HG02623 (cell line): ENCODE results near the gene BSDC1.

Experiments
- ATAC-seq: cut with Tn5 transposase; IDR thresholded peaks from one replicate; pipeline ENCODE4 v1.9.1; 2021; ENCODE audit warnings: moderate library complexity; ENCODE audit not compliant: unreplicated experiment

Gene BSDC1

DNA sequence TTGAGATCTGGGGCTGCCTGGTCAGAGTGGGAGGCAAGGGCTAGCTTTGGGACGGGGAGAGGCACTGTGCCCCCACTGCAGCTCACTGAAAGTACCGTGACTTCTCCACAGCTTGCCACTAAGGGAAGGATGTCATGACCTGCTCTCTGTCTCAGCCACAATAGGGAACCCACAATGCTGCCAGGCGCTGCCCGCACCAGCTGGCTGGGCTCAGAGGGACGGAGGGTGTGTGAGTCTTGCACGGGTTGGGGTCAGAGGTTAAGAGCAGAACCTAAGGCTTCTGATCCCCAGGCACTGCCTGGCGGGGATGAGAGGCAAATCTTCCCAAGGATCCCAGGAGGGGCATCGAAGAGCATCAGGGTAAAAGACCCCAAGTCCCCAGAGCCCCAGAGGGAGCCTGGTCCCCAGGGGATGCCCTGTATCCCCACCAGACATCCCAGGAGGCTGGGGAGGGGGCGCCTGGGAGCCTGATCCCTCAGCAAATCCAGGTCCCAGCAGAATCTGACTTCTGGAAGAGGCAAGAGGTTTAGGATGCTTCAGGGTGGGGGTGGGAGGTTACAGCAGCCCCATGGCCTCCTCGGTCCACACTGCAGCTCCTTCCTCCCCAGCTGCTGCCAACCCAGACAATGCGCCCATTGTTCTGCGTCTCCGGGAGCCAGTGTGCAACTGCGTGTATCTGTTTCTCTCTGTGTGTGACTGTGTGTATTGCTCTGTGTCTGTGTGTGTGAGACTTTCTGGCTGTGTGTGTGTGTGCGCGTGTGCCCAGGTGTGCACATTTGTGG is 56.2 kb downstream of the BSDC1 start:
- no peak for ATAC-seq

- no peak for ATAC-seq
Observed at GRCh38 chr1:32336963-32337675, 57.1 kb downstream of the BSDC1 start.

DNA sequence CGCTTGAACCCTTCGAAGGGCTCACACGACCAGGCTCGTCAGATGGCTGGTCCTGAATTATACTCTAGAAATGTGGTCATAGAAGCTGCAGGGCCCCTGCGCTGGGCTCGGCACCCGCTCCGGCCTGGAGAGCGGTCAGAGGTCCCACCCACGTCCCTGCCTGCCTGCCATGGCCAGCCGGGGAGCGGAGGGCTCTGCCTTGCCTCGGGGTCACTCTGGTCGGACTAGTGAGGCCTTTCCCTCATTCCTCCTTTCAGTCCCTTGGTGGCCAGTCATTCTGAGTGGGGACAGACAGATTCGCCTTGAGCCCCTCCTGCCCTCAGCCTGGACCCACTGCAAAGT is 57.7 kb downstream of the BSDC1 start:
- no peak for ATAC-seq

DNA sequence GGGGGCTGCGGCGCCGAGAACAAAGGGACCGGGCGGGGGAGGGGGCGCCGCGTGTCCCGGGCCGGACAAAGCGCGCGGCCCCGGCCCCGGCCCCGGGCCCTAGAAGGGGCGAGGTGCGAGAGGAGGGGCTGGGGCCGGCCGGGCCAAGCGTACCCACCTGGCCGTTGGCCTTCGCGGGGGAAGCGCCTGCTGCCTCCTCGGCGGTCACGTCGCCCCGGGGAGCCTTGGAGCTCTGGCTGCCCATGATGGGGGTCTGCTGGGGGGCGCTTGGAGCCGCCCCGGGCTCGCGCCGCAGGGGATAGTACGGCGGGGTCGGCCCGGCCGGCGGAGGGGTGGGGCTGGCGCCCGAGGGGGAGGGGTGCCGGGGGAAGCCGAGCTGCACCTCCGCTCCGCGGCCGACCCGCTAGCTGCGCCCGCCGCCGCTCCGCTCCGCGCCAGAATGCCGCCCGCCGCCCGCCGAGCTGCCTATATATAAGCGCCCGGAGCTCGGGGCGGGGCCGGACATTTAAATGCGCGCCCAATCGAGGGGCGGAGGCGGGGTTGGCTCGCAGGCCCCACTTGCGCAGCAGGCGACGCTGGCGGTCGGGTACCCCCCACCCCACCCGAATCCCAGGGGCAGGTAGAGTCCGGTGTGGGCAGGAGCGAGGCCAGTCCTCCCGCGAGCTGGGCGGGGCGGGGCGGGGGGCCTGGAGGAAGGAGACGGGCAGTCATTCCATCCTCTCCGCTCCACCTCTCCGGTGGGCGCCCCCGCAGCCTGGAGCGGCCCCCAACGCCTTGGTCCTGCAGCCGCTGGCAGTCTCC is 58.3 kb downstream of the BSDC1 start, which contains the start of gene MARCKSL1:
Gene MARCKSL1 (minus strand): TSS at position 444 of the 801 bp plus-strand sequence. CDS start 200 bp downstream, at position 244.
- ATAC-seq = peak; percentile 37

DNA sequence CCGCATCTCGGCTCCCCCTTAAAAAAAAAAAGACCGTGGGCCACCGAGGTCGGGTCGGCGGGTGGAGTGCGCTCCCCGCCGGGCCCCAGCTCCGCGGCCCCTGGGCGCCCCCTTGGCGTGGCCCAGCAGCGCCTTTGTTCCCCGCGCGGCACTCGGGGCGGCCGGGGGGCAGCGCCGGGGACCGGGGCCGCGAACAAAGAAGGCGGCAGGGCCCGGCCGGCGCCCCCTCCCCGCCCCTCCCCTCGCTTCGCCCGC is 58.8 kb downstream of the BSDC1 start:
- peak; percentile 6 for ATAC-seq

DNA sequence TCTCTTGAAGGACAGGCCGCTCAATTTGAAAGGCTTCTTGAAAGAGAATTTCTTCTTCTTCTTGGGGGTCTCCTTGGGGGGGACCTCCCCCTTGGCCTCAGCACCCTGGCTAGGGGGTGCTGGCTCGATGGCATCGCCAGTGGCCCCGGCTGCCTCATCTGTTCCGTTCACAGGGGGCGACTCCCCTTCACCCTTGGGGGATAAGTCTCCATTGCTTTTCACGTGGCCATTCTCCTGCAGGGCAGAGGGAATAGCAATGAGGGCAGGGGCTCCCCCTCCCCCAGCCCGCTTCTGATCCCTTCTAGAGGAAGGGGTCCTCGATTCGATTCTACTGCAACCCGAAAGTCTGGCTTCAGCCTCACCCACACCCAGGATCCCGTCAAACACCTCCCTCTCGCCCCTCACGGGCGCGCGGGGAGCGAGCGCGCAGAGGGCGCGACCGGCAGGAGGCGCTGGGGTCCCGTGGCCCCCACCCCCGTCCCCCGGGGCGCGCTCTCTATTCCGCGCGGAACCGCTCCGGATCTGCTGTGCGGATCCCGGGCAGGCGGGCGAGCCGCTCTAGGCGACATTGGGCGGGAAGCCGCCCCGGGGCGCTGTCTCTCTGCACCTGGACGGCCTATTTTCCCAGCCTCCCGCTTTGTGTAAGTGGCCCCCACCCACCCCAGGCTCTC is 59.2 kb downstream of the BSDC1 start:
- peak; percentile 22 for ATAC-seq

- no peak for ATAC-seq
Observed at GRCh38 chr1:32334274-32334861, 59.9 kb downstream of the BSDC1 start.

- no peak for ATAC-seq
Observed at GRCh38 chr1:32333251-32333963, 60.8 kb downstream of the BSDC1 start.

DNA sequence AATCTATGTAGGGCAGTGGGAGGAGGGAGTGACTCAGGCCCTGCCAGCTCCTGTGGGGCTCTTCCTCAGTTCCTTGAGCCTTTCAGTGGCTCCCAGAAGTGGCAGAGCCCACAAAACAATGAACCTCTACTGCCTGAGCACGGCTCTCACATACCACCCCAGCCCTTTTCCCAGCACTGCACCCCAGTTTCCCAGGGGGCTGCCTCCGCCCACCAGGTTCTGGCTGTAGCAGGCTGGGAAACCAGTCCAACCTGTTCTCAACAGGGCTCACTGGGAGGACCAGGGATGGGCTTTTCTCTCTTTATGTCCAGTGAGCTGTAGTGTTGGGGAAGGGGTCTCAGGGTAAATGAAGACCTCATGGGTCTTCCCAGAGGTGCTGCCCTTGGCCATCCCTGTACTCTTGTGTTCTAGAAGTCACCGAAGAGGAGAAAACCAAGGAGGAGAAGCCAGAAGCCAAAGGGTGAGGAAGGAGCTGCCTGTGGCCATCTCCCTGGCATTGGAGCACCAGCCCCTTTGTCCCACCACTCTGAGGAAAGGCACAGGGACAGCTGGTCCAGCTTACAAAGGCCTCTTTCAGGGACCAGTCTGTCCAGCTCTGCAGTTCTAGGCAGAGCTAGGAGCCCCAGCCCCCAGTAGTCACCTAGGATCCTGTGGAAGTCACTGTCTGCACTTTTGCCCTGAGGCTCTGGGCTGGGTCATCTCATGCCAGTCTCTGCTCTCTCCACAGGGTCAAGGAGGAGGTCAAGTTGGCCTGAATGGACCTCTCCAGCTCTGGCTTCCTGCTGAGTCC is 61.8 kb downstream of the BSDC1 start:
- no peak for ATAC-seq

- no peak for ATAC-seq
Observed at GRCh38 chr1:32331549-32331948, 62.7 kb downstream of the BSDC1 start.

- no peak for ATAC-seq
Observed at GRCh38 chr1:32330558-32331151, 63.6 kb downstream of the BSDC1 start.

DNA sequence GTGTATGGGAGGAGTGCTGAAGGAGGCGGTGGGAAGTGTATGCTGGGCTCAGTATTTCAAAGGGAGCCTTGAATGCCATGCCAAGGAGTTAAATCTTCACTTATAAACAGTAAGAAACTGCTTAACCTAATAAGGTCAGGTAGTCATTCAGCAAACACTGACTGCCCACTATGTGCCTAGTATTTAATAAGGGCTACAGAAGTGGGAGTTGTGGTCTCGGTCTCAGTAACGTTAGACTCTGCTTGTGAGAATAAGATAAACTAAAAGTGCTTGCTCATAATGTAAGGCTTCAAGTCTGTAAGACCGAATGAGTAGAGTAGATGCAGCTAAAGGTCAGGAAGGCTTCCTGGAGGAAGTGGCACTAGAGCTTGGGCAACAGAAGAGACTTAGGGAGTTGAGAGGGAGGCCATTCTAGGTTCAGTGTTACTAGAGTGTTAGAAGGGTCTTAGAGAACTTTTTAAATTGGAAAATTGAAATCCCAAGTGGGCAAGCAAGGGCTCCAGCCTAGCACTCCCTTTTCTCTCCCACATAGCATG is 64.2 kb downstream of the BSDC1 start:
- ATAC-seq = no peak

GRCh38 chr1:32327204-32327603 is 67.0 kb downstream of the BSDC1 start:
- no peak for ATAC-seq

- ATAC-seq = no peak
Observed at GRCh38 chr1:32321712-32322291, 72.4 kb downstream of the BSDC1 start.

DNA sequence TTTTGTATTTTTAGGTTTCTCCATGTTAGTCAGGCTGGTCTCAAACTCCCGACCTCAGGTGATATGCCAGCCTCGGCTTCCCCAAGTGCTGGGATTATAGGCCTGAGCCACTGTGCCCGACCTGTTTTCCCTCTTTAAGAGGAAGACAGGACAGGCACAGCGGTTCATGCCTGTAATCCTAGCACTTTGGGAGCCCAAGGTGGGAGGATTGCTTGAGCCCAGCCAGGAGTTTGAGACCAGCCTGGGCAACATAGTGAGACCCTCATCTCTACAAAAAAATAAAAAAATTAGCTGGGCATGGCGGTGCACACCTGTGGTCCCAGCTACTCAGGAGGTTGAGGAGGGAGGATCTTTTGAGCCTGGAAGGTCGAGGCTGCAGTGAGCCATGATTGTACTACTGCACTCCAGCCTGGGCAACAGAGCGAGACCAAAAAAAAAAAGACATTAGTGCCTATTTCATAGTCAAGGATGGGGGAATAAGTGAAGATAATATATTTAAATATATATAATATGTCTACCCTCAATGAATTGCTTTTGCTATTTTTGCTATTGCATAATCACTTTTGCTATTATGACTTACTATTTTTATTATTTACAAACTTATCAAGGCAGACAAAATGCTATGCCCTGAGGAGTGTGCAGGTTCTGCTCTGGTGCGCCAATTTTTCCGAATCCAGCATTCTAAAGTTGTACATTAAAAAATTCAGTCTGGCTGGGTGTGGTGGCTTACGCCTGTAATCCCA is 75.9 kb downstream of the BSDC1 start:
- no peak for ATAC-seq

- ATAC-seq = no peak
Observed at GRCh38 chr1:32316903-32317277, 77.4 kb downstream of the BSDC1 start.
